K562 (cell line): ENCODE results near the gene ZCCHC14. TPM values are rescaled to one million over a fixed set of nuclear protein-coding genes. Genes with fewer than 3 reads are reported as not detected.

Experiments
- ATAC-seq: fragments of 200-7000 bp; cut with Tn5 transposase; 3 replicates; pipeline ENCODE4 v1.9.1; 2020; ENCODE audit warnings: moderate library complexity
- BruUV-seq: library from RNA; stranded (reverse); fragments of 400-500 nt; replicated peaks from 2 replicates; lab custom pipeline; 2021; lab: Mats Ljungman, UMichigan
- CTCF ChIA-PET: fragments of 300-600 bp; formaldehyde crosslinking; extraction: SDS; loops from one replicate; lab custom pipeline; 2021; ENCODE audit warnings: low intra/inter-chr PET ratio; lab: Yijun Ruan, JAX
- POLR2A ChIA-PET: fragments of 300-600, 350-650 bp; sonication (Branson Sonifier 250); formaldehyde crosslinking; extraction: SDS; loops from one replicate; lab custom pipeline; 2021; ENCODE audit warnings: antibody characterized with exemption, inconsistent platforms; lab: Yijun Ruan, JAX
- DNase-seq, 4 experiments: peaks; one replicate each; pipeline versions ENCODE4 v3.0.0 to v3.0.0-alpha.2; 2011 to 2018; ENCODE audit warnings: low spot score in 3 of 4, mixed read lengths in 3 of 4; ENCODE audit errors: extremely low read depth in 1 of 4
- FAIRE-seq: peaks from 2 replicates; lab custom pipeline; 2011; peaks lifted over from hg19 to GRCh38; lab: Jason Lieb, UNC
- H2AFZ ChIP-seq: 2 replicates; pipeline ENCODE4 v1.6.0; 2011; ENCODE audit warnings: low read depth, low read length, control low read depth, inconsistent platforms
- H3K27ac ChIP-seq: fragments of 200-600 bp; 3 replicates; pipeline ENCODE4 v1.8.0; 2011; ENCODE audit warnings: low read depth, mild to moderate bottlenecking, control low read depth, inconsistent platforms, low read length, moderate library complexity, mixed read lengths; ENCODE audit errors: extremely low read depth
- H3K27me3 ChIP-seq, 2 experiments: fragments of 300-600 bp in 1 of 2; 2 replicates in 1 of 2; 3 replicates in 1 of 2; pipeline versions ENCODE4 v1.6.0 to v1.8.0; 2011; ENCODE audit warnings: inconsistent platforms in 2 of 2, low read length in 2 of 2, mild to moderate bottlenecking in 1 of 2, mixed read lengths in 1 of 2, moderate library complexity in 1 of 2; ENCODE audit not compliant: control insufficient read depth in 2 of 2, insufficient read depth in 2 of 2
- H3K36me3 ChIP-seq: fragments of 300-600 bp; 3 replicates; pipeline ENCODE4 v1.8.0; 2011; ENCODE audit warnings: mild to moderate bottlenecking, low read length, inconsistent platforms; ENCODE audit not compliant: control insufficient read depth, insufficient read depth
- H3K4me1 ChIP-seq, 2 experiments: fragments of 200-600 bp in 1 of 2; replicated peaks in 1 of 2; 2 replicates in 1 of 2; 3 replicates in 1 of 2; pipeline versions ENCODE4 v1.5.1 to v1.8.0; 2011; ENCODE audit warnings: inconsistent platforms in 2 of 2, low read length in 2 of 2, mild to moderate bottlenecking in 1 of 2, mixed read lengths in 1 of 2, moderate library complexity in 1 of 2; ENCODE audit not compliant: control insufficient read depth in 2 of 2, insufficient read depth in 2 of 2
- H3K4me2 ChIP-seq: 2 replicates; pipeline ENCODE4 v1.6.1; 2011; ENCODE audit warnings: low read length, control low read depth, inconsistent platforms, mixed read lengths; ENCODE audit not compliant: insufficient read depth
- H3K4me3 ChIP-seq: fragments of 200-600 bp; sonication (generic), shearing (Covaris generic); 2 replicates; pipeline ENCODE4 v1.5.1; 2016; ENCODE audit warnings: control low read depth, inconsistent platforms
- H3K79me2 ChIP-seq: fragments of 200-600 bp; 3 replicates; pipeline ENCODE4 v1.8.0; 2011; ENCODE audit warnings: low read length, inconsistent platforms; ENCODE audit not compliant: control insufficient read depth, insufficient read depth
- H3K9ac ChIP-seq, 2 experiments: 2 replicates each; pipeline versions ENCODE4 v1.6.0 to v1.6.1; 2011; ENCODE audit warnings: low read depth in 2 of 2, low read length in 2 of 2, control low read depth in 1 of 2, inconsistent platforms in 1 of 2, mild to moderate bottlenecking in 1 of 2, mixed read lengths in 1 of 2; ENCODE audit not compliant: insufficient read depth in 1 of 2
- H3K9me1 ChIP-seq: one replicate; pipeline ENCODE4 v1.6.0; 2011; ENCODE audit warnings: inconsistent platforms, mild to moderate bottlenecking, low read length, moderate library complexity; ENCODE audit not compliant: control insufficient read depth, insufficient read depth
- H3K9me3 ChIP-seq: replicated peaks from 2 replicates; pipeline ENCODE4 v1.5.1; 2011; ENCODE audit warnings: low read depth, low read length, inconsistent platforms; ENCODE audit not compliant: control insufficient read depth, insufficient read depth
- H4K20me1 ChIP-seq: replicated peaks from 2 replicates; pipeline ENCODE4 v1.6.1; 2011; ENCODE audit warnings: low read length, inconsistent platforms, mixed read lengths; ENCODE audit not compliant: control insufficient read depth, insufficient read depth
- AFF1 ChIP-seq, 2 experiments: fragments of 450-650 bp; IDR thresholded peaks; 2 replicates each; pipeline ENCODE4 v1.6.1; 2018; ENCODE audit warnings: mild to moderate bottlenecking in 2 of 2, low read depth in 1 of 2; ENCODE audit not compliant: partially characterized antibody in 2 of 2
- ARHGAP35 ChIP-seq: fragments of 450-650 bp; IDR thresholded peaks from 2 replicates; pipeline ENCODE4 v1.6.1; 2018; ENCODE audit not compliant: partially characterized antibody
- DPF2 ChIP-seq: fragments of 450-650 bp; IDR thresholded peaks from 2 replicates; pipeline ENCODE4 v1.6.1; 2016
- ELF2 ChIP-seq: fragments of 250-450 bp; sonication (Bioruptor Pico); IDR thresholded peaks from 2 replicates; pipeline ENCODE4 v1.5.0; 2021; ENCODE audit warnings: mild to moderate bottlenecking
- GATA2 ChIP-seq: sonication (generic); formaldehyde crosslinking; IDR thresholded peaks from 2 replicates; pipeline ENCODE4 v1.4.0; 2020; ENCODE audit warnings: mild to moderate bottlenecking, missing genetic modification reagents
- HNRNPUL1 ChIP-seq: fragments of 200-400 bp; formaldehyde crosslinking; IDR thresholded peaks from 2 replicates; pipeline ENCODE4 v1.6.1; 2017; ENCODE audit warnings: low read length
- HOMEZ ChIP-seq: fragments of 250-450 bp; sonication (Bioruptor Pico); IDR thresholded peaks from 2 replicates; pipeline ENCODE4 v1.4.0; 2020; ENCODE audit warnings: mild to moderate bottlenecking, moderate library complexity
- NFIC ChIP-seq: fragments of 450-650 bp; IDR thresholded peaks from 2 replicates; pipeline ENCODE4 v1.6.1; 2017; ENCODE audit warnings: mild to moderate bottlenecking, inconsistent platforms
- POLR2G ChIP-seq: fragments of 200-400 bp; formaldehyde crosslinking; IDR thresholded peaks from 2 replicates; pipeline ENCODE4 v1.6.1; 2017; ENCODE audit warnings: low read depth, mild to moderate bottlenecking, antibody characterized with exemption, low read length, moderate library complexity
- TARDBP ChIP-seq: fragments of 450-650 bp; IDR thresholded peaks from 2 replicates; pipeline ENCODE4 v1.6.1; 2016
- ZNF282 ChIP-seq: sonication (generic); formaldehyde crosslinking; IDR thresholded peaks from 2 replicates; pipeline ENCODE4 v1.8.1; 2023; ENCODE audit warnings: missing genetic modification reagents
- WGBS: fragments of 100-300 bp; shearing (Covaris generic); methylation state at CpG from one replicate; pipeline ENCODE4 v1.1.6; 2016; ENCODE audit warnings: low coverage, mixed read lengths; ENCODE audit not compliant: insufficient coverage; ENCODE audit errors: missing lambda C conversion rate; 5-methylcytosine and 5-hydroxymethylcytosine counted together
- in situ Hi-C: fragments of 300-500 bp; cut with MboI; formaldehyde crosslinking; loops from 4 replicates; pipeline ENCODE4 v1.15.0; 2018; ENCODE audit warnings: inconsistent platforms, mixed read lengths
- intact Hi-C: fragments of 100-400 bp; cut with micrococcal nuclease; formaldehyde crosslinking; loops from 2 replicates; pipeline ENCODE4 v1.14.2; 2022
- polyA plus RNA-seq, 8 experiments: library from polyadenylated mRNA; depleted of rRNA in 4 of 8; stranded (reverse) in 5 of 8; unstranded in 3 of 8; fragments of >200 nt; fragmentation: Nextera tagmentation in 2 of 8; fragmentation: Illumina TruSeq in 1 of 8; extraction: Ambion mirVana in 2 of 8; extraction: Trizol in 1 of 8; gene quantifications; 2 replicates each; pipeline versions ENCODE4 v1.2.1 to v1.2.3, GENCODE V29; 2011 to 2014; ENCODE audit warnings: inconsistent platforms in 1 of 8, missing spikeins in 1 of 8
- total RNA-seq, 7 experiments: library from RNA; depleted of rRNA in 6 of 7; stranded (reverse); fragments of >200 nt in 6 of 7; fragmentation: Illumina TruSeq in 2 of 7; extraction: Trizol in 2 of 7; gene quantifications; 2 replicates each; pipeline versions ENCODE4 v1.2.1 to v1.2.3, GENCODE V29; 2011 to 2021; ENCODE audit warnings: low replicate concordance in 1 of 7

ZCCHC14 gene
- total and polyA plus RNA-seq, 9 of the 15 experiments (the other 6 are each of a cell fraction or from before 2014, with no cell fraction given) = 1.5 to 12.4 (median 2.9) TPM

- ATAC-seq (no peak), DNase-seq (no peak), FAIRE-seq (no peak)
- ChIA-PET POLR2A (interaction anchor here (0.6 kb wide), 1 partner anchor 436 kb away, joined by 3 read pairs; no protein-coding TSS in a partner anchor), CTCF (no interaction called here)
- H3K4me2 ChIP-seq = no peak overlapping the region
- in situ Hi-C loops = no loop called here
- no peak overlapping the region for H3K27ac ChIP-seq
- H3K79me2 ChIP-seq = peaks cover 11% of the 10 kb centered on the region; the same call in 1 of the 3 replicates
- TF ChIP-seq GATA2 (CRISPR knock-in tag) (no peak), DPF2 (no peak), NFIC (0 out of 2 replicates have a peak, but pooled peaks have one; percentile 16)
- no TSS peak for BruUV-seq
- no peak overlapping the region for H2AFZ ChIP-seq
- peaks cover 25 to 31% of the 10 kb centered on the region in 2 experiments for H3K4me1 ChIP-seq
- intact Hi-C loops = no loop called here
- no peaks in the 10 kb centered on the region for H3K9me3 ChIP-seq
- H3K9ac ChIP-seq = no peak overlapping the region
- no peak overlapping the region for H3K4me3 ChIP-seq
- WGBS = 65% methylated on average over 8 of the region's 8 CpGs
- no peaks in the 10 kb centered on the region for H3K36me3 ChIP-seq
- H3K9me1 ChIP-seq = no peaks in the 10 kb centered on the region
- no peaks in the 10 kb centered on the region for H3K27me3 ChIP-seq
- H4K20me1 ChIP-seq = no peaks in the 10 kb centered on the region
These were observed 24.3 kb downstream of the ZCCHC14 start for GRCh38 chr16:87468550-87468949.

GRCh38 chr16:87466975-87467501 is 25.8 kb downstream of the ZCCHC14 start:
- H3K27me3 ChIP-seq = no peaks in the 10 kb centered on the region
- H3K4me1 ChIP-seq = peaks cover 22 to 32% of the 10 kb centered on the region in 2 experiments
- H4K20me1 ChIP-seq = no peaks in the 10 kb centered on the region
- intact Hi-C loops = no loop called here
- no peaks in the 10 kb centered on the region for H3K36me3 ChIP-seq
- no peak for DNase-seq
- no peak overlapping the region for H3K27ac ChIP-seq
- in situ Hi-C loops = no loop called here
- peak; percentile 19 for FAIRE-seq
- 81% methylated on average over 8 of the region's 8 CpGs for WGBS
- BruUV-seq = no TSS peak
- POLR2A ChIA-PET = interaction anchor here (0.8 kb wide), 1 partner anchor 169 kb away, joined by 3 read pairs; no protein-coding TSS in a partner anchor
- peaks cover 8% of the 10 kb centered on the region; the same call in 1 of the 3 replicates for H3K79me2 ChIP-seq
- no peaks in the 10 kb centered on the region for H3K9me1 ChIP-seq
- no peak overlapping the region for H3K4me2 ChIP-seq
- no peak overlapping the region for H2AFZ ChIP-seq
- no peaks in the 10 kb centered on the region for H3K9me3 ChIP-seq
- no peak for ATAC-seq
- H3K4me3 ChIP-seq = no peak overlapping the region
- H3K9ac ChIP-seq = no peak overlapping the region
- CTCF ChIA-PET = no interaction called here
- TF ChIP-seq AFF1 (IDR thresholded peaks at IDR 0.05; ENCODE audit: low read depth in 1 of 2, partially characterized antibody in 2 of 2) = no peak
- no peak for TF ChIP-seq ELF2 (CRISPR knock-in tag)
- no peak for TF ChIP-seq TARDBP
- no peak for TF ChIP-seq ARHGAP35
- TF ChIP-seq ZNF282 (CRISPR knock-in tag) = no peak
- no peak for TF ChIP-seq HOMEZ (CRISPR knock-in tag)
- no peak for TF ChIP-seq HNRNPUL1
- no peak for TF ChIP-seq POLR2G
